ENCODE measurements around the gene CA11. TPM values are rescaled to one million over a fixed set of nuclear protein-coding genes. Genes with fewer than 3 reads are reported as not detected.
A peak's percentile ranks its signal among the peaks of the same experiment; 100 is the strongest.

CA11 gene
- total and polyA plus RNA-seq, 12 donors: 1.8 to 24.5 (median 3.8) TPM

DNA sequence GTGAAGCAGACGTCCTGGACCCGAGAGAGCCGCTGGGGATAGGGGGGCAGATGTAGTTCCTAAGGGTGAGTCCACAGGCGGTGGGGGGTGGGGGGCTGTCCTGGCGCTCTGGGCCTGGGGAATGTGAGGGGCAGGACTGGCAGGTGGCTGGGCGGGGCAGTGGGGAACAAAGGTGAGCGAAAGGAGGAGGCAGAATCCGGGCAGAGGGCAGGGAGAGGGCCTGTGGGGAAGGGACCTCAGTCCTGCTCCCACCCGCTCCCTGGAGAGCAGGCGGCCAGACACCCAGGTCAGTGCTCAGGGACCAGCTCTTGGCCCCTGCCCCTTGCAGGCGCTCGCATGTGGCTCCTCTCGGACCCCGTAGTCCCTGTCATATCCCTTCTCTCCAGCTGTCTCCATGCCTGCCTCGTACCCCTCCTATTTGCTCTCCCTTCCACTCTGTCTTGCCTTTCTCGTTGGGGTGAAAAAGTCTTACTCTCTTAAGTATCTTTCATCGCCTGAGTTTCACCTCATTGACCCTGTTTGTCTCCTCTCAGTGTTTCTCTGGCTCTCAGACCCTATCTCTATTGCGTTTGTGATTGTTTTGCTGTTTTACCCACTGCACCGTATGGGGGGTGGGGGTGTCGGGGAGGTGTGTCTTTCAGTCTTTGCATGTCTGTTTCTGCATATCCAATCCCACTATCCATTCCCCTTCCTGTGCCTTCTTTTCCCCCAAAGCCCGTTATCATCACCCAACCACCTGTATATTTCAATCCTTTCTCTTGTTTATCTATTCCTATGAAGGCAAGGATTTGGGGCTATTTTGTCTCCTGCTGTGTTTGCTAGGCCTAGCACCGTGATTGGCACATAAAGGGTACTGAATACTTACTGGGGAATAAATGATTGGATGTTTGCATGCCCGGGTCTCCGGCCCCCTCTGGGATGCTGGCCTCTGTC lies 20.9 kb downstream of the CA11 start:
- WGBS, 2 donors: 51 to 55% methylated on average over 23 to 24 of the region's 24 CpGs
- Histone ChIP-seq H3K27ac (peak overlapping the region in 5 of 10 donors; percentile 43 to 77 (median 68)), H3K36me3 (peaks cover 0 to 47% (median 3%) of the 10 kb centered on the region in 9 donors), H3K4me1 (peaks cover 6 to 43% (median 18%) of the 10 kb centered on the region in 9 donors), H3K9me3 (no peaks in the 10 kb centered on the region), H3K4me3 (peak overlapping the region in 9 of 10 donors; percentile 36 to 58 (median 49)), H3K27me3 (no peaks in the 10 kb centered on the region)
- intact Hi-C loops (cut with DNase I): no loop called here
- TF ChIP-seq, protein P1, sequence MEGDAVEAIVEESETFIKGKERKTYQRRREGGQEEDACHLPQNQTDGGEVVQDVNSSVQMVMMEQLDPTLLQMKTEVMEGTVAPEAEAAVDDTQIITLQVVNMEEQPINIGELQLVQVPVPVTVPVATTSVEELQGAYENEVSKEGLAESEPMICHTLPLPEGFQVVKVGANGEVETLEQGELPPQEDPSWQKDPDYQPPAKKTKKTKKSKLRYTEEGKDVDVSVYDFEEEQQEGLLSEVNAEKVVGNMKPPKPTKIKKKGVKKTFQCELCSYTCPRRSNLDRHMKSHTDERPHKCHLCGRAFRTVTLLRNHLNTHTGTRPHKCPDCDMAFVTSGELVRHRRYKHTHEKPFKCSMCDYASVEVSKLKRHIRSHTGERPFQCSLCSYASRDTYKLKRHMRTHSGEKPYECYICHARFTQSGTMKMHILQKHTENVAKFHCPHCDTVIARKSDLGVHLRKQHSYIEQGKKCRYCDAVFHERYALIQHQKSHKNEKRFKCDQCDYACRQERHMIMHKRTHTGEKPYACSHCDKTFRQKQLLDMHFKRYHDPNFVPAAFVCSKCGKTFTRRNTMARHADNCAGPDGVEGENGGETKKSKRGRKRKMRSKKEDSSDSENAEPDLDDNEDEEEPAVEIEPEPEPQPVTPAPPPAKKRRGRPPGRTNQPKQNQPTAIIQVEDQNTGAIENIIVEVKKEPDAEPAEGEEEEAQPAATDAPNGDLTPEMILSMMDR (IDR thresholded peaks at IDR 0.05): no peak
- no peak for DNase-seq
- peak in 1 of 8 donors; percentile 4 for ATAC-seq

DNA sequence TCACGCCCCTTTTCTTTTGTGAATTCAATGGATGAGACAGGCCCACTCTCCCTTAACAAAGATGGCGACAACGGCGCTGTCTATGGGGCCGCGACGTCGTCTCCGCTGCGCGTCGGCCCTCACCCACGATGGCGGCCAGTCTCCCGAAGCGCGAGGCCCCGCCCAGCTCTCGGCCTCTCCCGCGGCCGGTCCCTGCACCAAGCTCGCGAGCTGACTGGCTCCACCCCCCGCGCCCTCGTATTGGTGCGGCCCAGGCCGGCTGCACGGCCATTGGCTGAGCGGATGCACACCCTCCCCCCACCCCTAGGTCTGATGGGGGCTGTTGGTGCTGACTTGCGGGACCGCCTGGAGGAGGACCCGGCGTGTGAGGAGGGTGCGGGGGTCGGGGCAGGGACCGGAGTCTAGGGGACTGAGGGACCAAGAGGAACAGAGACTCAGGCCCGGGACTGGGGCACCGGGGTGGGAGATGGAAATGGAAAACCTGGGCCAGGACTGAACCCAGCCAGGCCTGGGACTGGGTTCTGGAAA lies 21.9 kb downstream of the CA11 start:
- intact Hi-C loops (cut with DNase I): no loop called here
- Histone ChIP-seq H3K9me3 (no peaks in the 10 kb centered on the region), H3K4me3 (peak overlapping the region in 9 of 10 donors; percentile 36 to 58 (median 49)), H3K27me3 (no peaks in the 10 kb centered on the region), H3K36me3 (peaks cover 0 to 39% (median 0%) of the 10 kb centered on the region in 9 donors), H3K4me1 (peaks cover 6 to 46% (median 20%) of the 10 kb centered on the region in 9 donors), H3K27ac (peak overlapping the region in 9 of 10 donors; percentile 64 to 85 (median 73))
- peak; percentile 98 to 99 for DNase-seq
- ATAC-seq: peak; percentile 83 to 89 (median 86)
- TF ChIP-seq, protein P1 (IDR thresholded peaks at IDR 0.05): no peak
- 0 to 1% methylated on average over 40 of the region's 40 CpGs for WGBS, 2 donors

DNA sequence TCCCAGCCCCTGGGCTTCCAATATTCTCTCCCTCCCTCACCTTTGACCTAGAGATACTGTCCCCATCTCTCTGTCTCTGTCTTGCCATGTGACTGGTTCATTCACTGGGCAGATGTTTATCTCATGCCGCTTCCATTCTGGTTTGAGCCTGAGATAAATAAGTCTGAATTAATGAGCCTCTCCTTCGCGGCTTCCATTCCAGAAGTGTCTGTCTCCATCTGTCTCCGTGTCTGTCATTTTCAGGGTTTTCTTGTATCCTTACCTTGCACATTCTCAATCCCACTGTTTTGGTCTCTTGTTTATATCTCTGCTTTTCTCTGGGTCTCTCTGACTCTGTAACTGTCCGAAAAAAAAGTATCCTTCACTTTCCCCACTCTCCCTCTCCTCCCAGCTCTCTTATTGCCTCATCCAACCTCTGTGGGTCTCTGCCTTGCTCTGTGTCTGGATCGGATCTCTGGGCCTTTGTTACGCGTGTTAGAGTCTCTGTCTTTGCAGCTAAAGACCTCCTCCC lies 22.4 kb downstream of the CA11 start:
- TF ChIP-seq, protein P1 (IDR thresholded peaks at IDR 0.05): no peak
- Histone ChIP-seq H3K36me3 (peaks cover 0 to 33% (median 0%) of the 10 kb centered on the region in 9 donors), H3K9me3 (no peaks in the 10 kb centered on the region), H3K27ac (peak overlapping the region in 9 of 10 donors; percentile 37 to 85 (median 67)), H3K27me3 (no peaks in the 10 kb centered on the region), H3K4me3 (peak overlapping the region in 8 of 10 donors; percentile 19 to 58 (median 52)), H3K4me1 (peaks cover 6 to 46% (median 20%) of the 10 kb centered on the region in 9 donors)
- no peak for ATAC-seq
- no peak for DNase-seq
- 22 to 24% methylated on average over 8 of the region's 8 CpGs for WGBS, 2 donors
- intact Hi-C loops (cut with DNase I): no loop called here
